Measurements from ENCODE around the gene ZNF335.
"Not testable (repeated sequence)": the region's sequence is repeated elsewhere in the genome, so short reads cannot be mapped to it uniquely, and the experiment has no call there.

ZNF335 gene

DNA sequence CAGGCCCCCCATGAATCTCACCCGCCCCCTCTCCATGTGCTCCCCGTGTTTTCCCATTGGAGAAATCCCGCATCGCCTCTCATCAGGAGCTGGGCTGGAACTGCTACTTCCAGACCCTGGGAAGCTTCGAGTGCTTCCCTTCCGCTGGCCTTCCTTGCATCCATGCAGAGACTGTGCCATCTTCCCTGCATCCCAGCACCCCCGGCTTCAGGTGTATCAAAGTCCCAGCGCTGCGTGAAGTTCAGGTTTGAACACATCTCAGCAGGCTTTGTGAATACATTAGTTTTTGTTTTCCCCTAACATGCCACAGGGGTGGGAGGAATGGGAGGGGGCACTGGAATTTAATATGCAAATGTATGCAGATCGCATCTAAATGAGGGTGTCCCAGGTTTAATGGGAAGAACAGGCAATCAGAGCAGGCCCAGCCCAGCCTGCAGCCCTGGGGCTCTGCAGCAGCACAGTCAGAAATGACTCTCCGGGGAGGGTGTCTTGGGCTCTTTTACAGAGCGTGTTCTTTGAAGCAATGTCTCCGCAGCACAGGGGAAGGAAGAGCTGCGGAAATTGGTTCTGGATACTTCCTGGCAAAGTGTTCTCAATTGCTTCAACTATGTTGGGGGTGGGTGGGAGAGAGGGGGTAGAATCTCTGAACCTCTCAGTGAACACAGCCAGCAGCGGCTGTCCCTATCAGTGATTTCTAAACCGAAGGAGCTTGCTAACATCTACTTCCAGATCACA is 28.4 kb upstream of the ZNF335 start:
- DNase-seq: no peak

DNA sequence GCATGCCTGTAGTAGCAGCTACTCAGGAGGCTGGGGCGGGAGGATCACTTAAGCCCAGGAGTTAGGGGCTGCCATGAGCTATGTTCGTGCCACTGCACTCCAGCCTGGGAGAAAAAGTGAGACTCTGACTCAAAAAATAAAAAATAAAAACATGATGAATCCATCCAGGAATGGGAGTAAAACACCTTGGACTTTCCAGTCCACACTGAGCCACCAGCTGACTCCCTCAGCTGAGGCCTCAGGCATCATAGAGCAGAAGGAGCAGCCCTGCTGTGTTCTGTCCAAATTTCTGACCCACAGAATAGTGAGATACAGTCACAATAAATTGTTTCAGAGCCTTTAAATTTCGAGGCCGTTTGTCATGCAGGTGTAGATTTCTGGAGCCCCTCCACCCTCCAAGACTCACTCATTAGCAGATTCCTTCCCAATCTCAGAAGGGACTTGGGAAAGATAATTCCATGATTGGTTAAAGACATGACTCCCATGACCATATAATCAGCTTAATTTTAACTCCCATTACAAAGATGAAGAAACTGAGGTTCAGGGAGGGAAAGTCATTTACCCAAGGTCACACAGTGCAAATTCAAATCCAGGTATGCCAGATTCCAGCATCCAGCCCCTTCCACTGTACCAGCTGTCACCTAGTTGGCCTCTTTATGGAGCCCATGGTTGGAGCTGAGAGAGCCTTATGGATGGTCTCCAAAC is 27.7 kb upstream of the ZNF335 start:
- no peak for DNase-seq

DNA sequence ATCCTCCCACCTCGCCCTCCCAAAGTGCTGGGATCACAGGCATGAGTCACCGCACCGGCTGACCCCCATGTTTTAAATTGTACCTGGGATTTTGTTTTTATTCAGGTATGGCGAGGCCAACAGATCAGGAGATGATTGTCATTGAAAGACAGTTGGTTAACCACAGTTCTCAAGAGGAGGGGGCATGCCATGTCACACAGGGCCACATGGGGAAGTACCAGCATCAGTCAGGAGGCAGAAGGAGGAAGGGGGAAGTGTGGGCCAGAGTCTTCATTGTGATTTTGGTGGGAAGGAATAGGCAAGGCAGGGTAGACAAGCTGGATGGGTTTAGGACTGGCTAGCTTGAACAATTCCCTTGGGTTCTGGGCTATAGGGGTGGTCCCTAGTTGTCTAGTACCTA is 26.8 kb upstream of the ZNF335 start:
- DNase-seq: no peak

DNA sequence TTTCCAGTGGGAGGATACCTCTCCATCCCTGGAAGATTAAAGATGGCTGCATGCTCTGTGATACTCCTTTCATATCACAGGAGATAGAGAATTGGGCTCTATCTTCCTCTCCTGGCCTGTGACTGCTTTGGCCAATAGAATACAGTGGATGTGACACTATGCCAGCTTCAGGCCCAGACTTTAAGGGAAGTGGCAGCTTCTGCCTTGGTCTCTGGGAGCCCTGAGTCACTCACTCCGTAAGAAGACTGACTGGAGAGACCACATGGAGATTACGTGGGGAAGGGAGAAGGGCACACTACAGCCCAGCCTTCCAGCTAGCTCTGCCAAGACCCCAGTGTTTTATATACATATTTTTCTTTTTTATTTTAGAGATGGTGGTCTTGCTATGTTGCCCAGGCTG is 26.3 kb upstream of the ZNF335 start:
- no peak for DNase-seq

DNA sequence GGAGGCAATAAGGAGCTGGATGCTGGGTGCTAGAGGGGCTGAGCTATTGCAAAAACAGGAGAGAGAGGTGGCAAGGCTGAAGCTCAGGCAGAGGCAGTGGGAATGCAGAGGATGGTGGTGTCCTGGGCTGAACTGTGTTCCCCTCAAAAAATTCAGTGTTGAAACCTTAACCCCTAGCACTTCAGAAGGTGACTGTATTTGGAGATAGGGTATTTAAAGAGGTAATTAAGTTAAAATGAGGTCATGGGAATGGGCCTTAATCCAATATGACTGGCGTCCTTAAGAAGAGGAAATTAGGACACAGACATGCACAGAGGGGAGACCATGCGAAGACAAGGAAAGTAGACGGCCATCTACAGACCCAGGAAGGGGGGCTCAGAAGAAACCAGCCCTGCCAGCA is 25.2 kb upstream of the ZNF335 start:
- DNase-seq: no peak

DNA sequence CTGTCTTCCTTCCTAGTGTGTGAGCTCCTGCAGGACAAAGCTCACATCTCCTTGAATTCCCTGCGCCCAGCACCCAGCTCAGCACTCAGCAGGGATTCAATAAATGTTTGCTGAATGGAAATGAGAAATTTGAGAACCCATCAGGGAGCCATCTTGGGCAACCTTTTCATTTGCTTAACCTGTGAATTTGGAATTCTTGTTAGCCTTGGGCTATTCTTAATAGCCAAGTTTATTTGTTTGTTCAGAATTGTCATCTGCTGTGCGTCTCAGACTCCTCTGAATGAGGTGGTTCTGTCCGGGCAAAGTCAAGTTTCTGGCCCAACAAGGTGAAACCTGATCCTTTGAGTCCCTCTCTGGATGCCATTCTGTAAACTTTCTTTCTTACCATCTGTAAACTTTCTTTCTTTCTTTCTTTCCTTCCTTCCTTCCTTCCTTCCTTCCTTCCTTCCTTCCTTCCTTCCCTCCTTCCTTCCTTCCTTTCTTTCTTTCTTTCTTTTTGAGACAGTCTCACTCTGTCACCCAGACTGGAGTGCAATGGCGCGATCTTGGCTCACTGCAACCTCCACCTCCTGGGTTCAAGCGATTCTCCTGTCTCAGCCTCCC is 23.6 kb upstream of the ZNF335 start:
- not testable (repeated sequence) for DNase-seq

DNA sequence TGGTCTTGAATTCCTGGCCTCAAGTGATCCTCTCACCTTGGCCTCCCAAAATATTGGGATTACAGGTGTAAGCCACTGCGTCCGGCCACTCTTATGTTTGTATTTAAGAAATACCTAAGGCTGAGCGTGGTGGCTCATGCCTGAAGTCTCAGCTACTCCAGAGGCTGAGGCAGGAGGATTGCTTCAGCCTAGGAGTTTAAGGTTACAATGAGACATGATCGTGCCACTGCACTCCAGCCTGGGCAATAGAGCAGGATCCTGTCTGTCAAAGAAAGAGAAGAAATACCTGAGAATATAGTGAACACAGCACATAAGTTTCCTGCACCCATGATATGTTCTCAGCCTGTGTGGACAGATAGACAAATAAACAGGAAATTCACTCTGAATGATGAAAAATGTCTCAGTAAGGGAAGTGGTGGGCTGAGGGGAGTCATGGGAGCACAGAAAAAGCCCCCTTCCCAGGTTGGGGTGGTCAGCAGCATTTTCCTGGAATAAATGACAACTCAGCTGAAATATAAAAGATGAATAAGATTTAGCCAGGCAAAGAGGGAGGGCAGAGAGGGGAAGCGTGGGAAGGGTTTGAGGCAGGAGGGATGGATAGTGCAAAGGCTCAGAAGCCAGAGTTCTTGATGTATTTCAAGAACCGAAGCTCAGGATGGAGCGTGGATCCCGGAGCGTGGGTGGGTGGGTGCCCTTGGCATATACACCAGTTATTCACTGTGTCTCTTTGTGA is 22.9 kb upstream of the ZNF335 start:
- DNase-seq: no peak

DNA sequence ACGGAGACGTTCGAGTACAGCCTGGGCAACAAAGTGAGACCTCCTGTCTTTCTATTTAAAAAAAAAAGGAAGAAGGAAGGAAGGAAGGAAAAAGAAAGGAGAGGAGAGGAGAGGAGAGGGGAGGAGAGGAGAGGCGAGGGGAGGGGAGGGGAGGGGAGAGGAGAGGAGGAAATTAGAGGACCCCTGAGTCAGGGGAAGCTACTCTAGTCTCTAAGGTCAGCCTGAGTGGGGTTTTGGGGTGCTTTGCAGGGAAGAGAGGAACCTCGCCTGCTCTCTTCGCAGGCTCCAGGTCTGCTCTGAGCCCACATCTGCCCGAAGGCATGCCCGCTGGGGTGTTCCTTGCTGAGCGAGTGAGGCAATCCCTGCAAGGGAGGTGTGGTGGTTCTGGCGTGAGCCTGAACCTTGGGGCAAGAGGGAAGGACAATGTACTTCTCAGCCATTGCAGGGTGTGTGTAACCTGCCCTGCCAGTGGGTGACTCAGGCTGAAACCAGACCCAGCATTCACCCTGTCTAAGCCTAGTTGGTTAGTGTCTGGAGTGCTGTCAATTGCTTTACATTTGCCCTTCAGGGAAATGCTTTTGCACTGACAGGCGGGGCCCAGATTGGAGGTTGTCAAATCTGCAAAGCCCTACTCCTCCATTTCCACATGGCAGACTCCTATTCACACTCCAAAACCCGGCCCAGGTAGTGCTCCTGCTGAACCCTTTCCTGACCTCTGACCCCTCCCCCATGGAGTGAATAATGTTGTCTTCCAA is 21.4 kb upstream of the ZNF335 start:
- DNase-seq: no peak

DNA sequence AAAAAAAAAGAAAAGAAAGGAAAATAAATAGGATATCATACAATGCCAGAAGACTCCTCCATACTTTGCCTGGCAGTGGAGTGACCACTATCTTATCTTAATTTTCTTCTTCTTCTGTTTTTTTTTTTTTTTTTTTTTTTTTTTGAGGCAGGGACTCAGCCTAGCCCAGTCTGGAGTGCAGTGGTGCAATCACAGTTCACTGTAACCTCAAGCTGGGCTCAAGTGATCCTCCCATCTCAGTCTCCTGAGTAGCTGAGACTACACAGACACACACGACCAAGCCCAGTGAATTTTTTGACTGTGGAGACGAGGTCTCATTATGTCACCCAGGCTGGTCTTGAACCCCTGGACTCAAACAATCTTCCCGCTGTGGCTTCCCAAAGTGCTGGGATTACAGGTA is 19.6 kb upstream of the ZNF335 start:
- DNase-seq: no peak

DNA sequence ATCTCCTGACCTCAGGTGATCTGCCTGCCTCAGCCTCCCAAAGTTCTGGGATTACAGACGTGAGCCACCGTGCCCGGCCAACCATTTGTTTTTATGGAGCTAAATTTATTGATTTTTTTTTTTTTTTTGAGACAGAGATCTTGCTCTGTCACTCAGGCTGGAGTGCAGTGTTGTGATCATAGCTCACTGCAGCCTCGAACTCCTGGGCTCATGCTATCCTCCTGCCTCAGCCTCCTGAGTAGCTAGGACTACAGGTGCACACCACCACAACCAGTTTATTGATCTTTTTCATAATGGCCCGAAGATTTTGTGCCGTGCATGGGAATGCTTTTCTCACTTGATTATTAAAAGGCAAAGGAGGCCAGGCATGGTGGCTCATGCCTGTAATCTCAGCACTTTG is 16.8 kb upstream of the ZNF335 start:
- not testable (repeated sequence) for DNase-seq

DNA sequence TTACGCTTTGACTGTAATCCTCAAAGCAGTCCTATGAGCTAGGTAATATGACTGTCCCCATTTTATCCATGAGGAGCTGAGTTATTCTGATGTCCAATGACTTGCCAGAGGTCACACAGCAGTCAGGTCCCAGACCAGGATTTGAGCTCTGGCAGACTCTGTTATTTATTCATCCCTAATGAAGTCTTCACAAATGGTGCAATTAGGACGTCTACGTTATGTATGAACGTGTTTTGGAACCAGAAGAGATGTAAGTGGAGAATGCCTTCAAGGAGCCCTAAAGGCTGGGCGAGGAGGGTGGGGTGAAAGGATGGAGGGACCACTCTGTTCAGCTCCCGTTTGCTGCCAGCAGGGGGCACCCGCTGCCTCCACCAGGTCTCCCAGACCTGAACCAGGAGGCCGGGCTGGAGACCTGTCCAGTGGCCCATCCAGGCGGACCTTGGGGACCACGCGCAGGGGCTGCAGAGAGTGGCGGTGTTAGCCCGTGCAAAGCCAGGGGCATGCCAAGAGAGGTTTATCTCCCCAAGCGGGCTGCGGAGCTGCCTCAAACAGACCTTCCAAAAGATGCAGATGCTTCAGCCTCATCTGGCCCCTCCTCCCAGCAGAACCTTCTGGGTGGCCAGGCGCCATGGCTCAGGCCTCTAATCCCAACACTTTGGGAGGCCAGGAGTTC is 15.2 kb upstream of the ZNF335 start:
- peak; percentile 64 for DNase-seq

DNA sequence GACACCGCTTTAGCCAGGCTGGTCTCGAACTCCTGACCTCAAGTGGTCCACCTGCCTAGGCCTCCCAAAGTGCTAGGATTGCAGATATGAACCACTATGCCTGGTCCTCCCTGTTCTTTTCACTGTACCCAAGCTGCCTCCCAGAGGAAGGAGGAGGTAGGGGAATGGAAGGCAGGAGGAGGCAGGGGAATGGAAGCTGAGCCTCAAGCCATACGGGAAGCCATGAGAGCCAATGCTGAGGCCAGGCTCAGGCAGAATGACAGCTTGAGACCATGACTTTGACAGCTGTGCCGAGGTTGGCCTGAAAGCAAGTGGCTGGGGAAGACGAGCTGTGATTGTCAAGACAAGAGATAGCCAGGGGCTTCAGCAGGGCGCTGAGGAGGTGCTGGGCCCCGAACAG is 13.6 kb upstream of the ZNF335 start:
- DNase-seq: no peak

DNA sequence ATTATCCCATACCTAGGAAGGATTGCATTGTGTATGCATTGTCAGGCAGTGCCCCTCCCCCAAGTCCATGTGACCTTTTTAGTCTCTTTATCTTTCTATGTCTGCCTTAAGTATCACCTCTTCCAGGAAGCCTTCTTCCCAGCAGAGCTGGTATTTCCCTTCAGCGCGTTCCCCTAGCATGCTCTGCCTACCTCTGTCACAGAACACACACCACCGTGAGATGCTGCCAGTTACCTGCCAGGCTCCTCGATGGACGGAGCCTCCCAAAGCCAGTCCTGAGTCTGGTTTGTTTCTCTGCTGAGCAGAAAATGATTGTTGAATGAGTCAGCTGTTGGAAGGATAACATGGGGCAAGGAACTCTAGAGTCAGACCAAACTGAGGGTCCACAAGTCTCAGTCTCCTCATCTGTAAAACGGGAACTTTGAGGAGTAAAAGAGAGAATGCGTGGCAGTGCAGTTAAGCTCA is 11.3 kb upstream of the ZNF335 start:
- DNase-seq: no peak

DNA sequence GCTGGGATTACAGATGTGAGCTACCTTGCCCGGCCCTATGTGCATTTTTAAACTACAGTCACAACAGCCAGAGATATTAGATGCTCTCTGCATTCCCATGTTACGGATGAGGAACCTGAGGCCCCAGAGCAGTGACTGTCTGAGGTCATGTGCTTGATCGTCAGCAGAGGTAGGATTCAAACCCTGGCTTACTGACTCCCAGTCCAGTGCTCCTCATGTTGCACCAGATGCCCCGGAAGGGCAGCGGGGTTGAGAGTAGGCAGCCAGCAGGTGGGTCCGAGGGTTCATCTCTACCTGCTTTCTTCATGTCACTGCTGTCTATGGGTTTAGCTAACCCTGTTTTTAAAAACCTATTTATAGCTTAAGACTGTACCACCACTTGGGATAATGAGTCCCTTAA is 9.3 kb upstream of the ZNF335 start:
- no peak for DNase-seq

DNA sequence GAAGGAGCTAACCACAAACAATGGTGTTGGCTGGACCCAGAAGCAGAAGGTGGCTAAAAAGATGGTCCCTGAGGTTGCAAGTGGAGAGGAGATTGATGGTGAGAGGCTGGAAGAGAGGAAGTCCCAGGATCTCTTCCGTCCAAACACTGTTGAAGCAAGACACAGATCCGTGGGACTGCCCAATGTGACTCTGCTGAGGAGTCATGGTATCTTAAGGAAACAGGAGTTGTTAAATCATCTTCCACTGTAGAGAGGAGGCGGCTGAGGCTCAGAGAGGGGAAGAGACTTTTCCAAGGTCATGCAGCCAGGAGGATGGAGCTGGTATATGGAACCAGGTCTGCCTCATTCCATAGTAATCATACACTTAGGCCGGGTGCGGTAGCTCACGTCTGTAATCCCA is 4.1 kb upstream of the ZNF335 start:
- no peak for DNase-seq

DNA sequence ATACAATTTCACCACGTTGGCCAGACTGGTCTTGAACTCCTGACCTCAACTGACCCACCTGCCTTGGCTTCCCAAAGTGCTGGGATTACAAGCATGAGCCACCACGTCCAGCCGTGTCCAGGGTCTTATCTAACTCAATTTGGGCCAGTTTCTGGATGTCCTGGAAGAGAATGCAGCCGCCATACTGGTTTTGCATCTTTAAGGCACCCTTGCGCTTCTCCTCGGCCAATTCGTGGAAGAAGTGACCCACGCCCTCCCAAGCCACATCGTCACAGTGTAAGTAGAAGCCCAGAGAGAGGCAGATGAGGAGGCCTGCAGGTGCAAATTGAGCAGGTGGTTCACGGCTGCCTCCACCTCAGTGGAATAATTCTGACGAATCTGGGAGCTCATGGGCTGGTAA is 3.7 kb upstream of the ZNF335 start:
- no peak for DNase-seq

DNA sequence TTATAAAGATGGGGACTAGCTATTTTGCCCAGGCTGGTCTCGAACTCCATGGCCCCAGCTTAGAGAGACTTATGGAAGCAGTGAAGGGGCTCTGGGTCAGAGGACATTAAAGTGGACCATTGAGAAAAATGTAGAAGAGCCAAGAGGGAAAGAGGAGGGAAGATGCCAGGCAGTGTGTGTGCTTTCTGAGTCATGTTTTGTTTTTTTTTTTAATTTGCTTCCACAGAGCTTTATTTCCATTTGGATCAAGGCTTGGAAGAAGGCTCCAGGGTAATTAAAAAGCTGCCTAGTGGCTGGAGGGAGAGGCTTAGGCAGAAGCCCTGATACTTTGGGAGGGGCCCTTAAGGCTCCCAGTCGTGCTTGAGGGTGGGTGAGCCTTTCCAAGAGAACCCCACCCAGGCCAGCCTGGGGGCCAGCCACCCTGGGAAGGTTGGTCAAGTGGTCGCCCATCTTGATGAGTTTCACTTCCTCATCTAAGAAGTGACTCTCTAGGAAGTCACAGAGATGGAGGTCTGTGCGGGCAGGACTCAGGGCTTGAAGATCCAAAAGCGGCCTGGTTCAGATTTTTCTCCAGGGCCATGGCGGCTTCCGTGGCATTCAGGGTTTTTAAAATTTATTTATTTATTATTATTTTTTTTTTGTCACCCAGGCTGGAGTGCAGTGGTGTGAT is 3.0 kb upstream of the ZNF335 start:
- no peak for DNase-seq

DNA sequence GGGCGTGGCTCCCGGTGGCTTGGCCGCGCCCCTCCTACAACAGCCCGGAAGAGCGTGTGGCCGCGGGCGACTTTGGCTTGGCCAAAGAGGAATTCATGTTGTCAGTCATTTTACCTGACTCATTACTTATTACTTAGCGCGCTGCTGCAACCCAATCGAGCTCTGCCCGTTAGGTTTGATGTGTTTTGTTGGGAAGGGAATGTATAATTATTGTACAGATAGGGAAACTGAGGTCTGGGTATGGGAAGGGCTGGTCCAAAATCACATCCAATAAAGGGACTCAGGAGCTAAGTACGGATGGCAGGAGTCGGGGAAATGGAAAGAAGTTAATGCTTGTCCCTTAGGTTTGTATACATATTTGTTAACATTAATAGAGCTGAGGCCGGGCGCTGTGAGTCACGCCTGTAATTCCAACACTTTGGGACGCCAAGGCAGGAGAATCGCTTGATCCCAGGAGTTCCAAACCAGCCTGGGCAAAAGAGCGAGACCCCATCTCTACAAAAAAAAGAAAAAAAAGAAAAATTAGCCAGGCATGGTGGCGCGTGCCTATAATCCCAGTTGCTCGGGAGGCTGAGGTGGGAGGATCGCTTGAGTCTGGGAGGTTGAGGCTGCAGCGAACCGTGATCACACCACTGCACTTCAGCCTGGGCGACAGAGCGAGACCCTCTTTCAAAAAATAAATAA is 639 bp upstream of the ZNF335 start:
- DNase-seq: no peak

DNA sequence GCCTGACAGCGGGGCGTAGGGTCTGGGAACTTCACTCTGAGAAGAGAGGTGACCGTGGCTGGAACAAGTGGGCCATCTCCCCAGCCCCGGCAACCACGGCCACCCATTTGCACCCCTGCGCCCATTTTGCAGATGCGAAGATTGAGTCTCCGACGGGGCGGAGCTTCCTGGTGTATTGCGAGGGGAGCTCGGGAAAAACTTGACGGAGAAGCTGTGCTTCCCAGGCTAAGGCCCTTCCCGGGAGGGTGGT is 653 bp downstream of the ZNF335 start:
- DNase-seq: no peak

DNA sequence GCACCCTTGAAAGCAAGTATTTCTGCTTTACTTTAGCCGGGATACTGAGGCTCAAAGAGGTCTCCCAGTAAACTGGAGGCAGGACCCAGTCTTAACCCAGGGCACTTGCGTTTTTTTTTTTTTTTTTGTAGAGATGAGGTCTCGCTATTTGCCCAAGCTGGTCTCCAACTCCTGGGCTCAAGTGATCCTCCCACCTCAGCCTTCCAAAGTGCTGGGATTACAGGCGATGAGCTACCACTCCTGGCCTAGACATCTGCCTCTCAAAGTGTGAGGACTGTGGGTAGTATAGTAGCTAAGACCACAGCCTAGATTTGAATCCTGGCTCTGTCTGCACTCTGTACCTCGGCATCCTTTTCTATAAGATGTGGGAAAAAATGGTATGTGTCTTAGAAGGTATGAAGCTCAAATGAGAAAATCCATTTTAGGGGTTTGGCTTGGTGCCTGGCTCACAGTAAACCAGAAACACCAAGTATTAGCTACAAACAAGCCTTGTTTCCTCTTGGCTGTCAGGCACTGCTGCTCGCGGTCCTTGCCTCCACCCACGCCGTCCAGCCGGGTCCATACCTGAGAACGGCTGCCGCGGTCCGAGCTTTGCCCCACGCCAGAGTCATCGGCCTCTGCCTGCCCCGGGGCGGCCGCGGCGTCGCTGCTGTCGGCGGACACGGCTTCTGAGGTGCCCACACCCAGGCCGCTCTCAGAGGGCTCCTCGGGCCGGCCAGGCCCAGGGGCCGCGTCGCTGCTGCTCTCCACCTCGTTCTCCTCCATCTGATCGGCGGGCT is 1.2 kb downstream of the ZNF335 start:
- DNase-seq: no peak
